Subcutaneous adipose tissue (tissue), 4 donors: ENCODE results near the gene UNKL. TPM values are rescaled to one million over a fixed set of nuclear protein-coding genes. Genes with fewer than 3 reads are reported as not detected.

ENCODE experiments used
- CTCF ChIP-seq: fragments of 450-650 bp; IDR thresholded peaks from one replicate; pipeline ENCODE4 v1.5.1; 2016; ENCODE audit warnings: low read depth, mild to moderate bottlenecking, control low read depth, antibody characterized with exemption, moderate library complexity
- total RNA-seq, 4 donors: library from RNA; depleted of rRNA; stranded (reverse); fragments of >200 nt; gene quantifications; one replicate each; pipeline ENCODE4 v1.1.0, GENCODE V29; 2016

Gene UNKL
- total RNA-seq, 4 donors from 2014 or later, result 14.3 to 49.2 (median 25.9) TPM

GRCh38 chr16:1351215-1351581 lies 63.3 kb downstream of the UNKL start:
- no peak for TF ChIP-seq CTCF

- TF ChIP-seq CTCF, result no peak
These were observed 63.8 kb downstream of the UNKL start for GRCh38 chr16:1350691-1351090.

GRCh38 chr16:1349951-1350350 lies 64.6 kb downstream of the UNKL start:
- TF ChIP-seq CTCF, result no peak

DNA sequence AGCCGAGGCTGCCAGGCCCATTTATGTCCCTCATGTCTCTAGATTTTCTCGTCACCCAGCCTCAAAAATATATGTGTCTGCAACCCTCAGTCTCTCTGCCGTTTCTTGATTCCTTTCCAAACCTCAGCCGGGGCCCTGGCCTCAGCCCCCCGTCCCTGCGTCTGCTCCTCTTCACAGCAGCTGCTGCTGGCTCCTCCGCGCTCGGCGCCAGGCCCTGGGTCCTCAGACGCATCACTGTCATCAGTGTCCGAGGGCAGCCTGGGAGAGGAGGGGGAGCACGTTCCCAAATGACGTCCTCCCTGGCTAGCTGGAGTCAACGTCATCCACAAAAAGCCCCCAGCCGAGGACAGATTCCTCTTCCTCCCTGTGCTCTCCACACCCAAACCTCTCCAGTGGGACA lies 65.2 kb downstream of the UNKL start:
- no peak for TF ChIP-seq CTCF

- TF ChIP-seq CTCF, result no peak
These were observed 65.6 kb downstream of the UNKL start for GRCh38 chr16:1348926-1349325.

- TF ChIP-seq CTCF, result no peak
These were observed 66.1 kb downstream of the UNKL start for GRCh38 chr16:1348441-1348840.

DNA sequence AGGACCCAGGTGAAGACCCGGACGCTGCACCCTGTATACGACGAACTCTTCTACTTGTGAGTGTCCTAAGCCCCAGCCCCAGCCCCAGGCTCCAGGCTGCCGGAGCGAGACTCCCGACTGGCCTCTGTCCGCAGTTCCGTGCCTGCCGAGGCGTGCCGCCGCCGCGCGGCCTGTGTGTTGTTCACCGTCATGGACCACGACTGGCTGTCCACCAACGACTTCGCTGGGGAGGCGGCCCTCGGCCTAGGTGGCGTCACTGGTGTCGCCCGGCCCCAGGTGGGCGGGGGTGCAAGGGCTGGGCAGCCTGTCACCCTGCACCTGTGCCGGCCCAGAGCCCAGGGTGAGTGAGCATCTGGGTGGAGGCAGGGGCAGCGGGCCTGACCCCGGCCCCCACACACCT lies 66.5 kb downstream of the UNKL start:
- no peak for TF ChIP-seq CTCF
